ENCODE data around the gene CTDSP2.
"Not testable (repeated sequence)": the region's sequence is repeated elsewhere in the genome, so short reads cannot be mapped to it uniquely, and the experiment has no call there.

The CTDSP2 gene

DNA sequence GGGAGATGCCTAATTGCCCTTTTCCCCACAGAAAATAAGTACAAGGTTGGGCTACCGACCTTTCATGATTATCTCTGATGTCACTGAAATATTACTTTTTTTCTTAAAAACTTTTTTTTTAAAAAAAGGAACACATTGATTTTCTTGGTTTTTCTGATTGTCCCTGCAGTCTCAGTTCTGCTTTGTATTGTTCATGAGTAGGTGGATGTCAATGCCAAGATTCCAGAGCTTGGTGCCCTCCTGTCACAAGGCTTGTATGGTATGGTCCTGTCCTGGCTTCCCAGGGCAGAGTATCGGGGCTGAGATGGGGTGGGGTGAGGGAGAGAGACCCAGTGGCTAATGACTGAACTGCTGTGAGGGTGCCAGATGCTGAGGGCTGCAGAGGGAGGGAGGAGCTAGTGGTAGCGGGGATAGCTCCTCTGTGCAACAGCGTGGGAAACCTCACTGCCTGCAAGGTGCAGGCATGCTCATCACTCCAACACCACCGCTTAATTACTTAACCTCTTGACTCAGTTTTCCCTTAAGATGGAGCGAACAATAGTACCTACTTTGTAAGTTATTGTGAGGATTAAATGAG, 4.4 kb upstream of the CTDSP2 start:
- Mint-ChIP-seq H3K4me3 (peak overlapping the region; percentile 40), H3K27me3 (ENCODE audit: low read depth, poor library complexity) (peaks cover 6% of the 10 kb centered on the region), H3K9me3 (peaks cover 6% of the 10 kb centered on the region), H3K36me3 (ENCODE audit: low read depth) (peaks cover 5% of the 10 kb centered on the region), H3K4me1 (peaks cover 73% of the 10 kb centered on the region), H3K27ac (peak overlapping the region; percentile 64)
- TF ChIP-seq, protein P1, sequence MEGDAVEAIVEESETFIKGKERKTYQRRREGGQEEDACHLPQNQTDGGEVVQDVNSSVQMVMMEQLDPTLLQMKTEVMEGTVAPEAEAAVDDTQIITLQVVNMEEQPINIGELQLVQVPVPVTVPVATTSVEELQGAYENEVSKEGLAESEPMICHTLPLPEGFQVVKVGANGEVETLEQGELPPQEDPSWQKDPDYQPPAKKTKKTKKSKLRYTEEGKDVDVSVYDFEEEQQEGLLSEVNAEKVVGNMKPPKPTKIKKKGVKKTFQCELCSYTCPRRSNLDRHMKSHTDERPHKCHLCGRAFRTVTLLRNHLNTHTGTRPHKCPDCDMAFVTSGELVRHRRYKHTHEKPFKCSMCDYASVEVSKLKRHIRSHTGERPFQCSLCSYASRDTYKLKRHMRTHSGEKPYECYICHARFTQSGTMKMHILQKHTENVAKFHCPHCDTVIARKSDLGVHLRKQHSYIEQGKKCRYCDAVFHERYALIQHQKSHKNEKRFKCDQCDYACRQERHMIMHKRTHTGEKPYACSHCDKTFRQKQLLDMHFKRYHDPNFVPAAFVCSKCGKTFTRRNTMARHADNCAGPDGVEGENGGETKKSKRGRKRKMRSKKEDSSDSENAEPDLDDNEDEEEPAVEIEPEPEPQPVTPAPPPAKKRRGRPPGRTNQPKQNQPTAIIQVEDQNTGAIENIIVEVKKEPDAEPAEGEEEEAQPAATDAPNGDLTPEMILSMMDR (IDR thresholded peaks at IDR 0.05), result no peak
- DNase-seq, result peak; percentile 18

DNA sequence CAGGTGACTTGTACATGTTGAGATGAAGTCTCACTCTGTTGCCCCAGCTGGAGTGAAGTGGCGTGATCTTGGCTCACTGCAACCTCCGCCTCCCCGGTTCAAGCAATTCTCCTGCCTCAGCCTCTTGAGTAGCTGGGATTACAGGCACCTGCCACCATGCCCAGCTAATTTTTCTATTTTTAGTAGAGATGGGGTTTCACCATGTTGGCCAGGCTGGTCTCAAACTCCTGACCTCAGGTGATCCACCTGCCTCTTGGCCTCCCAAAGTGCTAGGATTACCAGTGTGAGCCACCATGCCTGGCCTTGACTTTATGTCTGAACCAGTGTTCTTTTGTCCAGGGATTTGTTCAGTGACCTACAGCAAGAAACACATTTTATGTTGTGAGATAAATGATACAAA, 2.9 kb upstream of the CTDSP2 start:
- not testable (repeated sequence) for H3K27ac Mint-ChIP-seq; H3K4me3 Mint-ChIP-seq; H3K36me3 Mint-ChIP-seq (ENCODE audit: low read depth); H3K9me3 Mint-ChIP-seq; DNase-seq; H3K27me3 Mint-ChIP-seq (ENCODE audit: low read depth, poor library complexity)
- H3K4me1 Mint-ChIP-seq, result peaks cover 69% of the 10 kb centered on the region

DNA sequence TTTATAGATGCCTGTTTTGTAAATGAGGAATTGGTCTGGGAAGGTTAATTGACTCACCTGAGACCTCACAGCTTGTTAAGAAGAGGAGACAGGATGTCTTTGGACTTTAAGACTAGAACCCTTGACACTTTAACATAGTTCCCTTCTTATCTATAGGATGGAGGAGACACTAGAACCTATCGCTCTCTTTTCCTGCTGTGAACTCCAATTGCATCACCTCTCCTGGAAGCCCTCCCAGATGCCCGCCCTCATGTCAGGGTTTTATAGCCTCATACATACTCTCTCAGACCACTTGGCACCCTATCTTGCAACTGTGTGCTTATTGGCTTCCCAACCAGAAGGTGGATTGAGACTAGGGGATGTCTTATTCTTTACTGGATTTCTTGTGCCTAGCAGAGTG, 2.5 kb upstream of the CTDSP2 start:
- TF ChIP-seq, protein P1 (IDR thresholded peaks at IDR 0.05), result no peak
- Mint-ChIP-seq H3K4me3 (no peak overlapping the region), H3K36me3 (ENCODE audit: low read depth) (no peaks in the 10 kb centered on the region), H3K9me3 (no peaks in the 10 kb centered on the region), H3K4me1 (peaks cover 71% of the 10 kb centered on the region), H3K27me3 (ENCODE audit: low read depth, poor library complexity) (peaks cover 3% of the 10 kb centered on the region), H3K27ac (no peak overlapping the region)
- DNase-seq, result no peak

DNA sequence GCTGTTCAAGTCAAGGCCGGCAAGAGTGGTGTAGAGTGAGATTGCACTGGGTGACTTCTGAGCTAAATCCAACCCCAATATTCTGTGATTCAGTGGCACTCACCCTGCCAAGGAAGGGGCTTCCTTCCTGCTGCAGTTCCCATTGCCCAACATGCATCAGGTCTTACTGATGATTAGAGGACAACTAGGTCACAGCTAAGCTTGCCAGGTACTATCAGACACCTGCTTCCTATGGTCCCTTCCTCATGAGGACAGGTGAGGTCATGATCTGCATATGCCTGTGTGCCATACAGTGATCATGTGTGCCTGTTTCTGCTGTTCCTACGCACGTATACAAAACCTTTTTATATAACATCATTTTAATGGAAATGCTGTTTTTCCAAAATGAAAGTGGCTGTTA, 1.7 kb upstream of the CTDSP2 start:
- Mint-ChIP-seq H3K4me1 (peaks cover 71% of the 10 kb centered on the region), H3K9me3 (no peaks in the 10 kb centered on the region), H3K36me3 (ENCODE audit: low read depth) (no peaks in the 10 kb centered on the region), H3K27me3 (ENCODE audit: low read depth, poor library complexity) (peaks cover 3% of the 10 kb centered on the region), H3K4me3 (no peak overlapping the region), H3K27ac (no peak overlapping the region)
- TF ChIP-seq, protein P1 (IDR thresholded peaks at IDR 0.05), result no peak
- no peak for DNase-seq

DNA sequence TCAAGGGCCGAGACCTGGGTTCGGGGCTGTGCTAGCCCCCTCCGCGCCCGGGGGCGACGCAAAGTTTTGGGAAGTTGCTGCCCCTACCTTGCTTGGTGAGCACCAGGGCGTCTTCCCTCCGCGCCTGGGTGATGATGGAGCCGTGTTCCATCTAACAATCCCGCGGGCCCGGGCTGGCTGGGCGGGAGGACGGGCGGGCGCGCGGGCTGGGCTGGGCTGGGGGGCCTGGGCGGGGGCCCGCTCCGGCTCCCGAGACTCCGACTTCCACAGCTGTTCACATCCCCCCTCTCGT, 298 bp downstream of the CTDSP2 start:
- no peak for DNase-seq
- Mint-ChIP-seq H3K4me3 (peak overlapping the region; percentile 83), H3K27me3 (ENCODE audit: low read depth, poor library complexity) (peaks cover 3% of the 10 kb centered on the region), H3K9me3 (no peaks in the 10 kb centered on the region), H3K4me1 (peaks cover 71% of the 10 kb centered on the region), H3K27ac (peak overlapping the region; percentile 51), H3K36me3 (ENCODE audit: low read depth) (no peaks in the 10 kb centered on the region)
- TF ChIP-seq, protein P1 (IDR thresholded peaks at IDR 0.05), result no peak

DNA sequence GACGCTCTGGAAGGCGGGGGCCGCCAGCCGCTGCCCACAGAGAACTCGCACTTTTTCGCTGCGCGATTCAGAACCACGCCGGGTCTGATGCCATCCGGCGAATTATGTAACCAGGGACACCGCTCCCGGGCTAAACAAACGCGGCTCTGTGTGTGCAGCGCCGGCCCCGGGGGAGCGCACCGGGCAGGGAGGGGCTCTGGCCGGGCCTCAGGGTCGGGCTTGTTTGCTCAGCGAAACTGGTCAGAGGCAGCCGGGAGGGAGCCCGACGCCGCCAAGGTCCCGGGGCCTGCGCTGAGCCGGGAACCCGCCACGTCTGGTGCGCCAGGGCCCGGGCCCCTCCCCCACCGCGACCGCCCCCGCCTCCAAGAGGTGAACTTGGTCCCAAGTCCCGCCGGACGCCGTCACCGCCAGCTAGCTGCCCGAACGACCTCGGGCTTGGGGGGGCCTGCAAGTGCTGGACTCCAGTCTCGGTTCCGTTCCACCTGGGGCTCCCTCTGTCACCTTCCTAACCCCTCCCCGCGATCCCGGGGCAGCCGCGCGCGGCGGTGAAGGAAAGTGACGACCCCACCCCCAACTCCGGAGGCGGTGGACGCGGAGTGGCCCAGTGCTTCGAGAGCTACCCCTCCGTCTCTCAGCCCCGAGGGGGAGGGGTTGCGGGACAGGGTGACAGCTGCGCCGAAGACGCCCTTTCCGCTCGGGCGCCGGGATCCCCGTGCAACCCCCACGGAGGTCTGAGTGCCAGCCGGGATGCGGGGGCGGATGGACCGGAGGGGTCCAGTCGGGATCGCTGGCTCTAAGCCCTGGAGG, 848 bp downstream of the CTDSP2 start:
- Mint-ChIP-seq H3K27me3 (ENCODE audit: low read depth, poor library complexity) (peaks cover 3% of the 10 kb centered on the region), H3K4me1 (peaks cover 71% of the 10 kb centered on the region), H3K27ac (peak overlapping the region; percentile 83), H3K36me3 (ENCODE audit: low read depth) (no peaks in the 10 kb centered on the region), H3K9me3 (no peaks in the 10 kb centered on the region), H3K4me3 (peak overlapping the region; percentile 92)
- TF ChIP-seq, protein P1 (IDR thresholded peaks at IDR 0.05), result no peak
- DNase-seq, result peak; percentile 79
